HG02943 (cell line): Measurements from ENCODE around the gene CSF3R.
"Not testable (repeated sequence)": the region's sequence is repeated elsewhere in the genome, so short reads cannot be mapped to it uniquely, and the experiment has no call there.

Source experiments
- ATAC-seq: cut with Tn5 transposase; IDR thresholded peaks from one replicate; pipeline ENCODE4 v1.9.1; 2021; ENCODE audit warnings: mild to moderate bottlenecking, low read depth, moderate library complexity; ENCODE audit not compliant: unreplicated experiment

Gene CSF3R

DNA sequence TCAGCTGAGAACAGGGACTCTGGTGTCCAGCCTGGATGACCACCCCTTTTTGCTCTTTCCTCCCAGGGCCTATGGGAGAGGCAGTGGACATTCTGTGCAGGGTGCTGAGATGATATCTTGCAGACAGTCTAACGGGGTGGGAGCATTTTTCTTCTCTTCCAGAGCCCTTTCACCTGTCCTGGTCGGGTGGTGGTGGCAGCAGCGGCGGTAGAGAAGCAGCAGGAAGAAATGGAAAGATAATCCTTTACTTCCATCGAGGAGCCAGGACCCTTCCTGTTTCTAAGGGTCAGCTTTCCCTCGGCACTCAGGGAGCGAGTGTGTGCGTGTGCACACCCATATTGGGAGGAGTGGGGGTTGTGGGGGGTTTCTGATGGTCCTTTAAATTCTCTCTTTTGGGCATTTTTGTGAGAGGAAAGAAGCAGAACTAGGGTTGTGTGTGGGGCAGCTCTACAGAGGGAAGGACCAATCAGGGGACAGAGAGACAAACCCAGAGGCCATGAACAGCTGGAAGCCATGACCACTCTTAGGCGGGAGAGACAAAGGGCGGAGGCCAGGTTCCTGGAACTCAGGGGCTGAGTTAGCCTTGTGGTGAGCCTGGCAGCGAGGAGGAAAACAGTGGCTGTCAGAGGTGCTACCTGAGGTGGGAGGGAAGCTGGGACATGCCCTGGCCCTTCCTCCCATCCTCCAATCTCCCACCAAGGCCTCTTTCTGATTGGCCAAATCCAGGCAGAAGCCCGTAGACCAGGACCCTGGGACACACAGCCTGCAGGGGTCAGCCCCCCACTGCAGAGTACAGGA lies 31.2 kb upstream of the CSF3R start:
- no peak for ATAC-seq

DNA sequence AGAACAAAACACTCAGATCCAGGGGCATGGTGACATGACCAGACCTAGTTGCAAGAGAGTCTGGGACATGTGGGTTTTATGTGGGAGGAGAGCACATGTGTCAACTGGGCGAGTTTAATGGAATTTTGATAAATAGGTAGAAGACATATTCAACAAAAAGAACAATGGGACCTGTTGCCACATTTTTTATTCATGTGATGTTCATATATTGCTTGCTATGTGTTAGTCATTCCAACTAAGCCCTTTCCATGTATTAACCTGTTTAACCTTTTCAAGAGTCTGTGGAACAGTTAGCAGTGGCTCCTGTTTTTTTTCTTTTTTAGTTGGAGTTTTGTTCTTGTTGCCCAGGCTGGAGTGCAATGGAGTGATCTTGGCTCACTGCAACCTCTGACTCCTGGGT lies 30.1 kb upstream of the CSF3R start:
- no peak for ATAC-seq

DNA sequence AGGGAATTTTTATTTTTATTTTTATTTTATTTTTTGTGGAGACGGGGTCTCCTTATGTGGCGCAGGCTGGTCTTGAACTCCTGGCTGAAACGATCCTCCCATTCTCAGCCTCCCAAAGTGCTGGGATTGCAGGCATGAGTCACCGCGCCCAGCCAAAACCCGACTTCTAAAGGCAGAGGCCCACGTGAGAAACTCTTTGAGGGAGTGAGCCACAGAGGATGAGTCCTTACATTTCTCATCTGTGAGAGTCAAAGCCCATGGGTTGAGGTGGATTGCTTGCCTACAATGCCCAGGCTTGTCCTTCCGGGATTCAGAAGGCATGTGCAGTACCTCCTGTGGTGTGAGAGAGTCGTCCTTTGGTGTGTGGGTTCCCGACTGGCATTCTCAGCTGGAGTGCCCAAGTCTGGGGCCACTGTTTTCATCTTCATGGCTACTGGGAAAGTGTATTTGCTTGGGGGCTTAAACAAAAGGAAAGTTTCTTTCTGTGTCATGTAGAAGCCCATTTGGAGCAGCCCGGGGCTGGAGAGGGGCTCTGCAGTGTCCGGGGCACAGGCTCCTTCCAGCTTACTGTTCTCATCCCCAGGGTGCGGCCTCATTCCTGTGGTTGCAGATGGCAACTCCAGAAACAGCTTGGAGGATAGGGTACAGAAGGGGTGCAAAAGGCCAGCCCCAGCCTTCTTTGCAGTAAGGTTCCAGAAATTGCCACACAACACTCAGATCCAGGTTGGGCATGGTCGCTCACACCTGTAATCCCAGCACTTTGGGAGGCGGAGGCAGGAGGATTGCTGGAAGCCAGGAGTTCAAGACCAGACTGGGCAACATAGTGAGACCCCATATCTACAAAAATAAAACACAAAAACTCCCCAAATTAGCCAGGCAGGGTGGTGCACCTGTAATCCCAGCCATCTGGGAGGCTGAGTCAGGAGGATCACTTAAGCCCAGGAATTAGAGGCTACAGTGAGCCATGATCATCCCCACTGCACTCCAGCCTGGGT lies 29.4 kb upstream of the CSF3R start:
- ATAC-seq: no peak

DNA sequence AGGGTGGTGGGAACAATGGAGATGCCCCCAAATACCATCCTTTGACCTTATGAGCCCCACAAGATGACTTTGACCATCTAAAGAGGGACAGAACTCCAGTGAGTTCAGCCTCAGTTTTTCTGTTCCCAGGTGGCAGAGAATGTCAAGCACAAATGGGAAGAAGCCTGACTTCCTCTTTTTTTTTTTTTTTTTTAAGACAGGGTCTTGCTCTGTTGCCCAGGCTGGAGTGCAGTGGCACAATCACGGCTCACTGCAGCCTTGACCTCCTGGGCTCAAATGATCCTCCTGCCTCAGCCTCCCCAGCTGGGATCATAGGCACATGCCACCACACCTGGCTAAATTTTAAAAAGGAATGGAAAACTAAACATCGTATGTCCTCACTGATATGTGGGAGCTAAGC lies 28.5 kb upstream of the CSF3R start:
- not testable (repeated sequence) for ATAC-seq

DNA sequence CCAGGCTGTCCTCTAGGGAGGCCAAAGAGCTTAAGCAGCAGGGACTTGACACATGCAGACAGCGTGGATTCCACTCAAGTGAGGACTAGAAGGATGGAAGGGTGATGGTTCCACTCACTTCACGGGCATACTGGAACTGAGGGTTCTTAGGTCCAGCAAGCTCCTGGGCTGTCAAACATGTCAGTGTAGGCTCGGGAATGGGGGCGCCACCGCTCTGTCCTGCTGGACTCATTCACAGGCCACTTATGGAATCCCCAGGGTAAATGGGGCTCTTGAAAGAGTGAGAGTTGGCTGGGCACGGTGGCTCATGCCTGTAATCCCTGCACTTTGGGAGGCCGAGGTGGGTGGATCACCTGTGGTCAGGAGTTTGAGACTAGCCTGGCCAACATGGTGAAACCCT lies 27.7 kb upstream of the CSF3R start:
- no peak for ATAC-seq

DNA sequence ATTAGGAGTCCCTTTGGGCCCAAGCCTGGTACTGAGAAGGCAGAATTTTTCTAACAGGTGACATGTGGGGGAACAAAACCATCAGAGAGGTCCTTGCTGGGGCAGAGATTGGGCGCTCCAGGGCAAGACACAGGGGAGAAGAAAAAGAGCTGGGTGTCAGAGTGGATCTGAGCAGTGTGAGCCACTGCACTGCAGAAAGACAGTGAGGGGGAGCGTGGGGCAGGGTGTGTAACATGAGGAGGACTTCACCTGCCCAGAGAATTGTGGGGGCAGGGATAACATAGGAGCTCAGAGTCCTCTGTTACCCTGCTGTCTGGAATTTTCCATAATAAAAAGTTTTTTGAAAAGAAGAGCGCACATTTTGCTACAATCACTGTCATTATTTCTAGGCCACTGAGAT lies 25.5 kb upstream of the CSF3R start:
- ATAC-seq: no peak

DNA sequence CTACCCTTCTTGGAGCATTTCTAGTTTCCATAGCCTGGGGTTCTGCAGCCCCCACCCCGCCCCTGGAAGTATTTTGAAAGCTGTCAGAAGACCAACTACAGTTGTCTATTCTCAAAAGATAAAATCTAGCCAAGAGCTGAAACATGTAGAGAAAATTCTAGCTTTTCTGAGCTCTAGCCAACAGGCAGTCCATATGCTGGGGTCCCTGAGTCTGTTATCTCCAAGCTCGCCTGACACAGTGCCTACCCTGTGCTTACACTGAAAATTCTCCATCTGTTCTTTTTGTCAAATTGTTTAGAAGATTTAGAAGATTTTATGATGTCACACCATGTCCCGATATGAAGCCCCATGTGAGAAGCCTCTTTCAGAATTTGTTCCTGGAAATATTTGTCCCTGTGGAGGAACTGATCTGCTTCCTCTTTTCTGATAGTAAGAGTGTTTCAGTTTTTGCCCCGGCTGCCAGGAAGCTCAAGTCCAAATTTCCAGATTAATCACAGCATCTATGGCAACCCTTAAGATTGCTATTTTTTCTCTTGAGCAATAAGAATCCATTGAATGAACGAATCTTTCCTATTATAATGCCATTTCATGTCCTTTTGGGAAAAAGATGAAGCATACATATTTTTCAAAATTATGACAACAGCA lies 23.7 kb upstream of the CSF3R start:
- no peak for ATAC-seq

DNA sequence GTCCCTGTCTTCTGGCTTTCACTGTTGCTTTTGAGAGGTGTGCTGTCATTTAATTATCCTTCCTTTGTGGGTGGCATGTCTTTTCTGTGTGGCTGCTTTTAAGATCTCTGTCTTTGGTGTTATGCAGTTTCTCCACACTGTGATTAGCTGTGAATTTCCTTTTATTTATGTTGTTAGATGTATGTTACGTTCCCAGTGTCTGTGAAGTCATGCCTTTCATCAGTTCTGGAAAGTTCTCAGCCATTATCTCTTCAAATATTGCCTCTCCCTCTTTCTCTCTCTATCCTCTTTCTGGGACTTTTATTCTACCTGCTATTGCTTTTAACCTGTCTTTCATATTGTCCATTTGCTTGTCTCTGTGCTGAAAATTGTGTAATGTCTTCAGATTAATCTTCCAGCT lies 21.0 kb upstream of the CSF3R start:
- no peak for ATAC-seq

DNA sequence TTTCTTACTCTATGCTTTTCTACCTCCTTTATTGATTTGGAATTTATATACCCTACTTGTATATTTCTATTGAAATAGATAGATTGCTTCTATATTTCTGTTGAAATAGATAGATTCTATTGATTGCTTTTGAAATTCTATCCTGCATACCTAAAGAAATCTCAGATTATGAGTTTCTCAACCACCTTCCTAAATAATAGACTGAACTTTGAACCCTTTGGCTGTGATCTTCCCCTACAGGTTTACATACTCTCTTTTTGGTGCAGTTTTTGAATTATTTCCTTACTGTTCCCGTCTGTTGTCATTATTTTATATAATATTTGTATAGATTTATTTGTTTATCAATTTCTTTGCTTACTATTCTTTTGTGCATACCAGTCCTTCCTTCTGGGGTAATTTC lies 20.4 kb upstream of the CSF3R start:
- no peak for ATAC-seq

DNA sequence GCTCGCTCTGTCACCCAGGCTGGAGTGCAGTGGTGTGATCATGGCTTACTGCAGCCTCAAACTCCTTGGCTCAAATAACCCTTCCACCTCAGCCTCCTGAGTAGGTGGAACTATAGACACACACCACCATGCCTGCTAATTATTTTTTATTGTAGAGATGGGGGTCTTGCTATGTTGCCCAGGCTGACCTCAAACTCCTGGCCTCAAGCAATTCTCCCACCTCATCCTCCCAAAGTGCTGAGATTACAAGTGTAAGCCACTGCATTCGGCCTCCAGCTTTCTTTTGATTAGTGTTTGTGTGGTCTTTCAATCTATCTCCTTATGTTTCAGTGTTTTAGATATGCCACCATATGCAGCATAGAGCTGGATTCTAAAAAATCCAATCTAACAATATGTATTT lies 19.9 kb upstream of the CSF3R start:
- no peak for ATAC-seq

DNA sequence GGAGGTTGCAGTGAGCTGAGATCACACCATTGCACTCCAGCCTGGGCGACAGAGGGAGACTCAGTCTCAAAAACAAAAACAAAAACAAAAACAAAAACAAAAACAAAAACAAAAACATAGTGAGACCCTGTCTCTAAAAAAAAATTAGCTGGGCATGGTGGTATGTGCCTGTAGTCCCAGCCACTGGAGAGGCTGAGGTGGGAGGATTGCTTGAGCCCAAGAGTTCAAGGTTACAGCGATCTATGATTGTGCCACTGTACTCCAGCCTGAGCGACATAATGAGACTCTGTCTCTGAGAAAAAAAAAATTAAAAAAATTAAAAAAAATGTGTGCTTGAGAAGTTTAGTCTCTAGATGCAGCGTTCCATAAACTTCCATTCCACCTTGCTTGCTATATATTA lies 19.2 kb upstream of the CSF3R start:
- not testable (repeated sequence) for ATAC-seq

DNA sequence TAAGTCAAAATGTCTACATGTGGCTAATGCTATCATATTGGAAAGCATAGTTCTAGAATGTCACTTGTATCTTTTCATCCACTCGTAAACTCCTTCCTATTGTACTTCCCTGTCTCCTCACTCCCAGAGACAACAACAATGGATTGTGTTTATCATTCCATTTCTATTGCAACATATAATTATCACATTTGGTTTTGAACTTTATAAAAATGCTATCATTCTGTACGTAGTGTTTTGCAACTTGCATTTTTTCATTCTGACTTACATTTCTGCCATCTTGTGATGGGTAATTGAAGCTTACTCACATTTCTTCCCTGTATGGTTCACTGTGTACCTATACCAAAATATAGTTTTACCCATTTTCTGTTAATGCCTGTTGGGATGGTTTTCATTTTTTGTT lies 14.5 kb upstream of the CSF3R start:
- ATAC-seq: no peak

DNA sequence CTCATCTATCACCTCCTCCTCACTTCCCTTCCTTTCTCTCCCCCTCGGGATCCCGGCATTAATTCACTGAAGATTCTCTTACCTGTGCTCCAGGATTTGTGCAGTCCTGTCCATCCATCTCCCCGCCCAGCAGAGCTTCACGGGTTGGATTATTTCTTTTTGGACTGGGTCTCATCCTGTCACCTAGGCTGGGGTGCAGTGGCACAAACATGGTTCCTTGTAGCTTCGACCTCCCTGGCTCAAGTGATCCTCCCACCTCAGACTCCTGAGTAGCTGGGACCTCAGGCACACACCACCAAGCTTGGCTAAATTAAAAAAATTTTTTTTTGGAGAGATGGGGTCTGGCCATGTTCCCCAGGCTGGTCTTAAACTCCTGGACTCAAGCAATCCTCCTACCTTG lies 12.3 kb upstream of the CSF3R start:
- no peak for ATAC-seq

DNA sequence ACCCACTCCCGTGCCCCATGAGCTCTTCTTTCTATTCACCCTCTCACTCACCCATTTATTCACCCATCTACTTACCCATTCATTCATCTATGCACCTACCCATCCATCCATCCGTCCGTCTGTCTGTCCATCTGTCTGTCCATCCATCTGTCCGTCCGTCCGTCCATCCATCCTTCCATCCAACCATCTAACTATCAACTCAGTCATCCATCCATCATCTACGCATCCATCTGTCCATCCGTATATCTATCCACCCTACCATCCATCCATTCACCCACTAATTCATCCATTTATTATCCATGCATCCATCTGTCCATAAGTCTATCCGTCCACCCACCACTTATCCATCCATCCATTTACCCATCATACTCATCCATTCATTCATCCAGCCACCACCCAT lies 10.8 kb upstream of the CSF3R start:
- ATAC-seq: no peak

DNA sequence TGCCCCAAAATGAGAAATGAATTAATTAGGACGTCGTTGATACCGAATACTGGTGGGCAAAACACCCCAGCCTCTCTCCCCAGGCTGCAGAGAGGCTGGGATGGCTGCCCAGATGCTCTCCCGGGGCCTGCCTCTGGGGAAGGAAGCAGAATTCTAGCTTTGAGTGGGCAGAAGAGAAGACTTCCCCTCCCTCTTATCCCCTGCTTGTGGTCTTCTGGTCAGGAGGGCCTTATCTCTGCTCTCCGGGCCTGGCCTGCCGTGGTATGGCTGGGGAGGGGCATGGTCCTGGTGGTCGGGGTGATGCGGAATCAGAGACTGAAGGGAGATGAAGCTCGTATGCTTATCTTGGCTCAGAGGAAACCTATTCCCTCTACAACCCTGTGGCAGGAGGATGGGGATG lies 9.8 kb upstream of the CSF3R start:
- ATAC-seq: no peak

DNA sequence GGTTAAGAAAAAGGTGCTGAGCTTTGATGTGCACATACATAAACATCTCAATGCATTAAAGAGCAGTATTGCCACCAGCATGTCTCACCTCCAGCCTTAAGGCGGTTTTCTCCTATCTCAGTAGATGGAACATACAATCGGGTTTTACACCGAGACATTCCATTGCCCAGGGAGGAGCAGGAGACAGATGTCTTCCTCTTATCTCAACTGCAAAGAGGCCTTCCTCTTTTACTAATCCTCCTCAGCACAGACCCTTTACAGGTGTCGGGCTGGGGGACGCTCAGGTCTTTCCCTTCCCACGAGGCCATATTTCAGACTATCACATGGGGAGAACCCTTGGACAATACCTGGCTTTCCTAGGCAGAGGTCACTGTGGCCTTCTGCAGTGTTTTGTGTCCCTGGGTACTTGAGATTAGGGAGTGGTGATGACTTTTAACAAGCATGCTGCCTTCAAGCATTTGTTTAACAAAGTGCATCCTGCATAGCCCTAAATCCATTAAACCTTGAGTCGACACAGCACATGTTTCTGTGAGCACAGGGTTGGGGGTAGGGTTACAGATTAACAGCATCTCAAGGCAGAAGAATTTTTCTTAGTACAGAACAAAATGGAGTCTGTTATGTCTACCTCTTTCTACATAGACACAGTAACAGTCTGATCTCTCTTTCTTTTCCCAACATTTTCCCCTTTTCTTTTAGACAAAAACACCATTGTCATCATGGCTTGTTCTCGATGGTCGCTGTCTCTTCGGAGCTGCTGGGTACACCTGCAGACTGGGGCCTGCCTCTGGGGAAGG lies 6.7 kb upstream of the CSF3R start:
- ATAC-seq: not testable (repeated sequence)

DNA sequence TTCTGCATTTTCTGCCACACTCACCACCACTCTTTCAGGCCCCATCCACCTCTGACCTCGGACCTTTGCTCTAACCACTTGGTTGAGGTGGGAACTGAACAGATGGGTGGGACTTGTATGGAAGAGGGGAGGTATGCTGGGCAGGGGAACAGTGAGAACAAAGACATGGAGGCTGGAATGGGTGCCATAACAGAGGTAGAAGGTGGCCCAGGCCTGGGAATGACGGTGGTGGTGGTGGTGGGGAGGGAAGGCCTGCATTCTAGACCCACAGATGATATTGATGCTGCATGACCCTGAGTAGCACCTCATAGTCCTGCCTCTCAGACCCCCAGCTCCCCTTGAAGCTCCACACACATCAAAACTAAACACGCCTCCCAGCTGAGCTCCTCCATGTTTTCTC lies 5.2 kb upstream of the CSF3R start:
- no peak for ATAC-seq

DNA sequence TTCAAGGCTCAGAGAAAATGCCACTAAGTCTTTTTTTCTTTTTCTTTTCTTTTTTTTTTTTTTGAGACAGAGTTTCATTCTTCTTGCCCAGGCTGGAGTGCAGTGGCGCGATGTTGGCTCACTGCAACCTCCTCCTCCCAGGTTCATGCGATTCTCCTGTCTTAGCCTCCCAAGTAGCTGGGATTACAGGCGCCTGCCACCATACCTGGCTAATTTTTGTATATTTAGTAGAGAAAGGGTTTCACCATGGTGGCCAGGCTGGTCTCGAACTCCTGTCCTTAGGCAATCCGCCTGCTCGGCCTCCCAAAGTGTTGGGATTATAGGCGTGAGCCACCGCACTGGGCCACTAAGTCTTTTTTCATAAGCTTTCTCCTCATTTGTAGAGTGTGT lies 4.6 kb upstream of the CSF3R start:
- ATAC-seq: not testable (repeated sequence)

DNA sequence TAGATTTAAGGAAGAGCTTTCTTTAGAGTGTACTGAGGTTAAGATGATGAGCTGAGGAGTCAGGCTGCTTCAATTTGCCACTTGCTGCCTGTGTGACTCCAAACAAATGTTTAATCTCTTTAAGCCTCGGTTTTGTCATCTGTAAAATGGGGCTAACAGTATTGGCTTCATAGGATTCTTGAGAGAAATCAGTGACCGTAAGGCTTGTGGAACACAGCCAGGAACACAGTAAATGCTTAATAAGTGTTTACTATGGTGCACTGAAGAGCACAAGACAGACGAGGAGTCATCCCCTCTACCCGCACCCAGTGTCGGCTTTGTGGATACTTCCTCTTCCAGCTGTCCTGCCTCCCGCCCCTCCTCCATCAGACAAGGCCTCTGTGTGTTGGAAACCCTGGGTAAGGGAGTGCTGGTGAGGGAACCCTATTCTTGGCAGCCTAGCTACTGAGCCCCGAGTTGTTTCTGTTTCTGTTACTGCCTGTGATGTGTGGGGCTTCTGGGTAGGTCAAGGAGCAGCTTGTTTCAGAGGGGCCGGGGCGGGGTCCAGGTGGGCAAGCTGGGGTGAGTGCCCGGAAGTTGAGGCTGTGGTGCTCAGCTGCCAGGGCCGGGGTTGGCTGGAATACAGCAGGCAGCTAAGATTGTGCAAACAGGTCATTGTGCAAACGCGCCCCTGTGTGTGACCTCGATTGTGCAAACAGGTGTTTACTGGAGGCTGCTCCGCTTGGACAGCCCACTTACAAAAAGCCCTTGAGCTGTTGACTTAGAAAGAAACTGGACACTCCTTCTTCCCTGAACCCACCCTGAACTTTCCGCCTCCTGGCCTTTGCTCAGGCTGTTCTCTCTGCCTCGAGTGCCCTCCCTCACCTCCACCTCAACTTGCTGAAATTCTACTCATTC lies 4.0 kb upstream of the CSF3R start:
- ATAC-seq: no peak

DNA sequence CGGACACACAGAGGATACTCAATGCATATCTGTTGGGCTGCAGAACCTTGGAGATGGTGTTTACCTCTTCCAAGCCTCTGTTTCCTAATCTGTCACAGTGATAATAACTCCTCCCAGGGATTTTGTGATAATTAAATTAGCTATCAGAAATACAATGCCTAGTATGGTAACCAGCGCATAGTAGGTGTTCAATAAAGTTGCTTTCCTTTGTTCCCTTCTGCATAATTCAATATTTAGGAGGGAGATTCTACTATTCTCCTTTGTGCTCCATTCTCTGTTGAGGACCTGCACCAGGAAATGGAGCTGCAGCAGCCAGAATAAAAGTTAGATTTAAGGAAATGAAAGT lies 3.4 kb upstream of the CSF3R start:
- ATAC-seq: no peak
